CD1c-positive myeloid dendritic cell (primary cell): ENCODE results near the gene PCDHGC5.

Source experiments
- DNase-seq: peaks from one replicate; pipeline ENCODE4 v3.0.0-alpha.2; 2016; ENCODE audit errors: extremely low spot score

Gene PCDHGC5

DNA sequence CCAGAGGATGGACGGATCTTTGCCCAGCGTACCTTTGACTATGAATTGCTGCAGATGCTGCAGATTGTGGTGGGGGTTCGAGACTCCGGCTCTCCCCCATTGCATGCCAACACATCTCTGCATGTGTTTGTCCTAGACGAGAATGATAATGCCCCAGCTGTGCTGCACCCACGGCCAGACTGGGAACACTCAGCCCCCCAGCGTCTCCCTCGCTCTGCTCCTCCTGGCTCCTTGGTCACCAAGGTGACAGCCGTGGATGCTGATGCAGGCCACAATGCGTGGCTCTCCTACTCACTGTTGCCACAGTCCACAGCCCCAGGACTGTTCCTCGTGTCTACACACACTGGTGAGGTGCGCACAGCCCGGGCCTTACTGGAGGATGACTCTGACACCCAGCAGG is 1.9 kb downstream of the PCDHGC5 start:
- no peak for DNase-seq

DNA sequence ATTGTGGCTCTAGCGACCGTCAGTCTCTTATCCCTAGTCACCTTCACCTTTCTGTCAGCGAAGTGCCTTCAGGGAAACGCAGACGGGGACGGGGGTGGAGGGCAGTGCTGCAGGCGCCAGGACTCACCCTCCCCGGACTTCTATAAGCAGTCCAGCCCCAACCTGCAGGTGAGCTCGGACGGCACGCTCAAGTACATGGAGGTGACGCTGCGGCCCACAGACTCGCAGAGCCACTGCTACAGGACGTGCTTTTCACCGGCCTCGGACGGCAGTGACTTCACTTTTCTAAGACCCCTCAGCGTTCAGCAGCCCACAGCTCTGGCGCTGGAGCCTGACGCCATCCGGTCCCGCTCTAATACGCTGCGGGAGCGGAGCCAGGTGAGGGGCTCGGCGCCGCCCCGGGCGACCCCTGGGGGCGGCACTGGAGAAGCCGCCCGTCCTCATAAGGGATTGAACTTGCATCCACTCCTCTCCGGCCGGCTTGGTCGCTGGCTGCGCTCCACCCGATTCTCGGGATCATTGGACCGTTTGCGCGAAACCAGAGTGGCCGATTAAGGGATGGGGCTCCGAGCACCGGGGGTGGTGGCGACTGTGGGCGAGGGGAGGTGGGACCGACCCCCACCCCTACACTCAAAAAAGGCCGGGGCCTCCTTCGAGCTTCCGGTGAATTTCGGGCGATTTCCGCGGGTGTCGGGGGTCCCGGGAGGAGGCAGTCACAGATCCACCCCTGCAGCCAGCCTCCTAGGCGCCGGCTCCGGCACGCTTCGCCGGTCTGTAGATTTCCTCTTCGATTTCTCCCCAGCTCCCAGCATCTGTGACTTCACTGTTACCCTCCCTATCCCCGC is 2.7 kb downstream of the PCDHGC5 start:
- DNase-seq, result no peak

DNA sequence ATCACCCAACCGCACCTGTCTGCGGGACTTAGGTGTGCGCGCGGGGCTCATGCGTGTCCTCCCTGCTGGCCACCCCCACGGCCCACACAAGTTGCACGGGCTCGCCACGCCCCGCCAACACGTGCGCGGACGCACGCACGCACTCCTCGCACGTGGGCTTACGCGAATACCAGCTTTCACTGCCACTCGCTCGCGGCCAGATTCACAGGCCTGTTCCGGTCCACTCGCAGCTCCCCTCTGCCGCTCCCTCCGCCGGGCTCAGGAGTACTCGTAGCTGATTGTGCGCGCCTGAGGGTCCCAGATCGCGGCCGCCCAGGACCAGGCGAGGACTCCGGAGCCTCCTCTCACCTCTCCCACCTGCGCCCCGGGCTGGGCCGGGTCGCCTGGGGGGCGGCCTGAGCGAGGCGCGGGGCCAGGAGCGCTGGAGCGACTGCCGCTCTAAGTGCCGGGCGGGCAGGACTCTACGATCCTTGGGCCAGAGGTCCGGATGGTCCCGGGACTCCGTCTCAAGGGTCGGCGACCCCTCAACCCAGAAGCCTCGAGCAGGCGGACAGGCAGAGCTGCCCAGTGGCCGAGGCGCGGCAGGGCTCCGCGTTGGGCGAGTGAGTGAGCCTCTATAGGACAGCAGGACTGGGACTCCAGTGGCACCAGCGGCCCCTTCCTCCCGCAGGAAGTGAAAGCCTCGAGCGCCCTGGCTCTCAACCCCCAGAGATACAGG is 3.4 kb downstream of the PCDHGC5 start:
- peak; percentile 27 for DNase-seq

DNA sequence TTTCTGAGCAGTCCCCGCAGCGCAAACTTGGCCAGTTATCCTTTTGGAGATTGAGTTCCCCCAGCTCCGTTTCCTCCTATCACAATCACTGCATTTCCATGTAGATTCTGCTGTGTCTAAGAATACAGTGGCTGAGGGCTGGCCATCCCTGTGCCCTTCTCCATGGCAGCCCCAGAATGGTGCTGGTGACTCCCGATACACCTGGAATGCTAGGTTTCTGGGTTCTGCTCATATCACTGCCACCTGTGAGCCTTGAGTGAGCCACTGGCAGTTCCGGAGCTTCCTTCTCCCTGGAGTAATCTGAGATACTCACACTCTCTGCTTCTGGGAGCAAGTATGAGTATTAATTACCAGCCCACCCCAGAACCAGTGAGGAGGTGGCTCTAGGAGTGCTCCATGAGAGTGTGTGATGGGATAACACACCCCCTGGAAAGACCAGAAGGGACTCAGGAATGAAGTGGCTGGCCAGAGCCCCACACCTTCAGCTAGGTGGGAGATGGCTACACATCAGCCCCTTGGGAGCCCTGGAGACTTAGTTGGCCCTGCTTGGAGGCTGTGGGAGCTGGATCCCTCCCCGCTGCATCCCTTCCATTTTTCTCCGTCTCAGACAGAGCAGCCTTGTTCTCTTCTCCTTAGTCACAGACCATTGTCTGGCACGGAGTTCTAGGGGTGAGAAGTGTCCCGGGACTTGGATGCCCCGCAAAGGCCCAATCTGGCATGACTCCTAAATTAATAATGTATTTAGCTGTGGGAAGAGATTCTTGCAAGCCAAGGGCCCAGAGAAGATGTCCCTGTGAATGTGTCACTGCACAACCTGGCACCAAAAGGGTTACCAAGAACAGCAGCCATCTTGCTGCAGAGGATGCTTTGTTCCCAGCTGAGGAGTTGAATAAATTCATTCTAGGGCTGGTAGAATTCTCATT is 4.9 kb downstream of the PCDHGC5 start:
- no peak for DNase-seq

DNA sequence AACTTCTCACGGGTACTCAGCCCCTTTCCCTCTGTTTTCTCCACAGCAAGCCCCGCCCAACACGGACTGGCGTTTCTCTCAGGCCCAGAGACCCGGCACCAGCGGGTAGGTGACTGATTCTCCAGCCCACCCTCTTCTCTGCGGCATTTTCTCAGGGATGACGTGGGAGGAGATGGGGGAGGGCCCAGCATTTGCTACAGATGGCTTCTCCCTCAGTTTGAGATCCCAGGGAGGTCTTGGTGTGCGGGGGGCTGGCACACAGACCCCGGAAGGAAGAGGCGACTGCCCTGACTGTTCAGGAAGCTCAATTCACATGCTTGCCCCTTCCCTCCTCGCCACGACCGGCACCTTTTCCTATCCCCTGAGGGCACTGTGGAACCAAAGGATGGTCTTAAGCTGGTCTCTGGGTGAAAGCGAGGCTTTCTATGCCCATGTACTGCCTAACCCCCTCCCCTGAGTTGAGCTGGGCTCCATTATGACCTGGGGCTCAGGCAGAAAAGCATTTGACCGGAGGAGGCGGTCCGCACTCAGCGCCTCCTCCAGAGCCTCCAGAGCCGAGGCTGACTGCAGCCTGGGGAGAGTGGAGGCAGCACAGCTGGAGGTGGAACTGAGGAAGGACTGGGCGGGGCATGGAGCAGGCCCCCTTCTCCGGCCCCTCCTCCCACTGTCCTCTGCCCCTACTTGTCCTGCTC is 6.0 kb downstream of the PCDHGC5 start:
- DNase-seq, result no peak

DNA sequence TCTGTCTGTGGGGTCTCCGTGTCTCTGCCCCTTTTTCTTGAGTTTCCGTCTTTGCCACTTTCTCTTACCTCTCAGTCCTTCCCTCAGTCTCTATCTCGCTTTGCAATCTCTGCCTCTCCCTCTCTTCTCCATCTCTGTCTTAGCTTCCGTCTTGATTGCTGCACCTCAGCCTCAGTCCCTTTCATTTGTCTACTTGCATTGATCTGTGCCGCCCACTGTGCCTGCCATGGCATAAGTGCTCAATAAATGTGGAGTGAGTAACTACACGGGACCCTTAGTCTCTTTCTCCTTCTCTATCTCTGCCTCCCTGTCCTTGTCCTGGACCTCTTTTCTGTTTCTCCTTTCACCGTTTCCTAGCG is 6.6 kb downstream of the PCDHGC5 start:
- DNase-seq, result no peak

DNA sequence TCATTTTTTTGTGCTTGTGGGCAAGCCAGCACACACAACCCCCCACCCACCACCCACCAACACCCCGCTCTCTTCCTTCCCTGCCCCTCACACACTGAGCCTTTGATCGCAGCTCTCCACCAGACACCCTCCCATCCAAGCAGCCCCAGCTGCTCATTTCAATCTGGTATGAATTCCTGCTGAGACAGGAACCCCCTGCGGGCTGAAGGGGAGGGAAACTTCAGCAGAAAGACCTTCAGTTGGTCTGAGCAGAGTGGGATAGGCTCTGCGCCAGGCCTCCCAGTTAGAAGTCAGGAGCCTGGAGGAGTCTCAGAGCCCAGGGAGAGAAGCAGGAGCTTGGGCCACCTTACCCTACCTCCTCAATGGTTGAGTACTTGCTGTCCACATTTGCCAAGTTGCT is 7.2 kb downstream of the PCDHGC5 start:
- DNase-seq, result no peak

DNA sequence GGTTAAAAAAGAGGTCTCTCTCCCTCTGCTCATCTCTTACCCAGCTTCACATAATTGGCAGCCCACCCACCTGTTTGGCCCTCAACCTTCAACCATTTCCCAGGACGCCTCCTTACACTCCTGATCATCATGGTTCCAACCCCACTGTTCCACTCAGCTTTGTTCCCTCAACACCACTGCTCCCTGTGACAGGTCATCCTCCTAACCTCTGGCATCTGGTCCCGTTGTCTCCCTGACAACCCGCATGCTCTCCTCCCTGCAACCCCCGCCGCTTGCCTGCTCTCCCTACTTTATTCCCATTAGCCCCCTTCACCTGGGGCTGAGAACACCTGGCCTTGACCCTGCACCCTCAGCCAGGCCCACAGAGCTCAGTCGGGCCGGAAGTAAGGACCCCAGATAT is 12.9 kb downstream of the PCDHGC5 start:
- DNase-seq, result no peak

DNA sequence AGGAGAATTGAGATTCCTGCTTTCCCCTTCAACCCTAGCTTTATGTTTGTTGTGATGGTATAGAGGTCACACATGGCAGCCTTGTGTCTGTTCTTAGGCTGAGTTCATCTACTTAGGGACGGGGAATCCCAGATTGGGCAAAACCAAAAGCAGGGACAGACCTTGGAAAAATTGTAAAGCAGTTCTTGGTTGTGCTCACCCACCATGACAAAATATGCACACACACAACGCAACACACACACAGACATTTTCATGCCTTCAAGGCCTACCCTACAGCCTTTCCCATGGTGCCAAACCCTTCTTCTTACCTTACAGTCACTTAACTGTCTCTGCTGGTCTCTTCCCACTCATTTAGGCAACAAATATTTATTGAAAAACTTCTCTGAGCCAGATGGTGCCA is 14.8 kb downstream of the PCDHGC5 start:
- DNase-seq, result no peak

DNA sequence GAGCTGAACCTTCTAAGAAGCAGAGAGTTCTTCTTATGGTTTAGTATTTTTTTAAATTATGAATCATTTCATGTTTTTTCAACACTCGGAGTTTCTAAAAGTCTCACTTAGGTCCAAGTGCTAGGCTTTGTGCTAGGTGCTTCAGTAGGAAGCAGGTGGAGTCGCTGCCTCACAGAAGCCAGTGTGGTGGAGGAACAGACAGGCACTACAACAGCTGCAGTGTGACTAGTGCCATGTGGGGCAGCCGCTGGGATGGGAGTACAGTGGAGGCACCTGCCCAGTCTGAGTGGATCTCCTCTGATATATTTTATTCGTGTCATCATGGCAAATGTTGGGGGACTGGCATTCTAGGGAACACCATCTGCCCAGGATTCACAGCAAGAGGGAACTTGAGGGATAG is 15.3 kb downstream of the PCDHGC5 start:
- DNase-seq, result no peak

DNA sequence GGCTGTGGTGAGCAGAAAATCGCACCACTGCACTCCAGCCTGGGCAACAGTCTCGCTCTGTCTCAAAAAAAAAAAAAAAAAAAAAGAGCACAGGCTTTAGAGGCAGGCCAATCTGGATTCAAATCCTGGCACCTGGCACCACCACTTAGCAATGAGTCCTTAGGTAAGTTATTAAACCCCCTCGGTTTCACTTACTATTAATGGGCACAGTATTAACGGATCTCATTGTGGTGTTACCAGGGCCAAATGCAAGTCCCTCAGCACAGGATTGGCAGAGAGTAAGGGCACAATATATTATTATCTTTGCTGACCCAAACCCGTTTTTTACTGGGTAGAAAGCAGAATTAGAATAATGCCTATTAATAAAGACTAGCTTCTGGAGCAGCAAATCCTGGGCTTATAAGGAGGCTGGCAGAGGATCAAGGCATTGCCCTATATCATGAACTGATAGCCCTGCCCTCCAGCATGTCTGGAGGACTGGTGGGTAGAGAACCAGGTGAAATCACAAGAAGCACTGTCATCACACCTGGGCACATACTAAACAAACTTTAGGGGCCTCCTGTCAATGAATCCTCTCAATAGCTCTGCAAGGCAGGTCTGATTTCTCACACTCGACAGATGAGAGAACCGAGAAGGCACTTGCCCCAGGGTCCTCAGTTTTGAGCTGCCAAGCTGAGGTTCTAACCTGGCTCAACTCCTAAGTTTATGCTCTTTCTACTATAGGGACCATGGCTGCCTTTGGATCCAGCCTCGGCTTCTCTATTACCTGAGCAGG is 17.7 kb downstream of the PCDHGC5 start:
- no peak for DNase-seq

DNA sequence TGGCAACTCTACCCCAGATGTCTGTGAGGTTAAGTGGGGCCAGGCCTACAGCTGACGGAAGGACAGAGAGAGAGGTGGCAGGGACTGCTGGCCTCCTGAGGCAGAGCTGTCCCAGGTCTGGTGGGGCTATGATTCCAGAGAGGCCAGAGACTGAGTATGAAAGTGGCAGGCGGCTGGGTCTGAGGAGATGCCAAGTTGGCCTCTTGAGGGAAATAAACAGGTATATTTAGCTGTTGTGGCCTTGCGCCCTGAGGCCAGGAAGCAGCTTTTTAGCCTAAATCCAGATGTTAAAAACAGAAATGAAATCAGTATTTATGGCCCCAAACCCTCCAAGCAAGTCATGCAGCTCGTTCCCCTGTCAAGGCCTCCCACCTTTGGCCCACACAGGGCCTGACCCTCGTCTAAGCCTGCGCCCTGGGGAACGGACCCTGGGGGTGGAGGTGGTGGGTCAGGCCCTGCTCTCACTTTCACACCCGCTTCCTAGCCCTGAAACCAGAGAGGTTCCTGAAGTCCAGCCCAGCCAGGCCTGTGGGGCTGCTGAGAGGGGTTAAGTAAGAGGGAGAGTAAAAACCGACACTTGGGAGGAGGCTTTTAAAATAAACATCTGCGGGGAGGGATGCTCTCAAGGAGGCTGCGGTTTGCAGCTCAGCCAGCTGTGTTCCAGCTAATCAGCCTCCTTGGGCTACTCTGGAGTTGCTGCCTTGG is 18.7 kb downstream of the PCDHGC5 start:
- DNase-seq, result no peak

DNA sequence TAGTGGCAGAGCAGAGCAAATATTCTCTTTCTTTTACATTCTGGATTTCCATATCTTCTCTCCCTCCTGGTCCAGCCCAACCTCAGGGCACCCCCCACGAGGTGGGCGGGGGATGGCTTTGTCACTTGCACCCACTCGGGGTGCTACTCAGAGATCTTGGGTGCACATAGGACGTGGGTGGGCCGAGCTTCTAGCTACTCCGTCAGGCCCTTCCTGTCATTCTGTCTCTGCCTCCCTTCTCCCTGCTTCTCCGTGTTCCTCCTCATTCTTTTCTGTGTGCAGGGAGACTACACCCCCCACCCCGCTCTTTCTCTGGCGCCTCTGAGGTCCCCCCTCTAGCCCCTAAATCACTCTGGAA is 19.5 kb downstream of the PCDHGC5 start:
- DNase-seq, result peak; percentile 45

DNA sequence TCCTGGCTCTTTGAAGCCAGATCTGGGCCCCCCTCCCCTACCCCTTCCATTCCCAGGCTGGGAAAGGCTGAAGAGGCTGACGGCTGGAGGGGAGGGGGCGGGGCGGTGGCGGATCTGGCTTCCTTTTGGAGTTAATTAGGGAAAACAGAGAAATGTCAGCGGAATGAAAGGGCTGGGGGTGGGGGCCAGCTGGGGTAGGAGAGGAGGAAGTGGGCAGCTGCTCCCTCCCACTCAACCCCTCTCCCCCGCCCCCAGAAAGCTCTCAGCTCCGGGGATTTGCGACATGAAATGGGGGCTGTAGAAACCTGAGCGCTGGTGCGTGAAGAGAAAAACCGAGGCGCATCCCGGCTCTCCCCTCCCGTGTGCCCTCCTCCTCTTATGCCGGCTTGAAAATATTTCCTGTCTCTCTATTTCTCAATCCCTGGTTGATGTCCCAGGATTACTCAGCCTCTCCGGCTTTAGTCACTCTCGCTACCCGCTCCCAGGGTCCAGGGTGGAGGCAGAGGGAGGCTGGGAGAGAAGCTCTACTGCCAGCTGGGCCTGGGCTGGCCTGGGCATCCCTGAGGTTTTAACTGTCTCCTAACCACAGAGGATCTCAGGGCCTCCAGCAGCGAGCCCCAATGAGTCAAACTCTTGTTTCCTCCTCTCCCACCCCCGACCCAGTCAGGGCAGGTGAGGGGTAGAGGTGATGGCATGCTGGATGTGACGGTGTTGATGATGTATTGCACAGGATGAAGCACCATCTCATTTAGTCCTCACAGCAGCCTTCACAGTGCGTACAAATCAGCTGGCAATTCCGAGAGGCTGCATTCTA is 20.1 kb downstream of the PCDHGC5 start:
- DNase-seq, result peak; percentile 43

DNA sequence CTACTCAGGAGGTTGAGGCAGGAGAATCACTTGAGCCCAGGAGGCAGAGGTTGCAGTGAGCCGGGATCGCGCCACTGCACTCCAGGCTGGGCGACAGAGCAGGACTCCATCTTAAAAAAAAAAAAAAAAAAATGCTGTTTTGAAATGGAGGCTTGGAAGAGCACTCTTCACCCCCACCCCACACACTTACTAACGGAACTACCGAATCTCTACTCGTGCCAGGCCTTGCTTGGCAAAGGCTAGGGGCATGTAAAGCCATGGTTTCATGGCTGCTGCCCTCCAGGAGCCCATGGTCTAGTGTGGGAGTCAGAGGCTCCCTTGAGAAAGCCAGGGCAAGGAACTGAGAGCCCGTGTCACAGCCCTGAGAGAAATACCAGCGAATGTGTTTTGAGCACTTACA is 21.3 kb downstream of the PCDHGC5 start:
- DNase-seq, result no peak

DNA sequence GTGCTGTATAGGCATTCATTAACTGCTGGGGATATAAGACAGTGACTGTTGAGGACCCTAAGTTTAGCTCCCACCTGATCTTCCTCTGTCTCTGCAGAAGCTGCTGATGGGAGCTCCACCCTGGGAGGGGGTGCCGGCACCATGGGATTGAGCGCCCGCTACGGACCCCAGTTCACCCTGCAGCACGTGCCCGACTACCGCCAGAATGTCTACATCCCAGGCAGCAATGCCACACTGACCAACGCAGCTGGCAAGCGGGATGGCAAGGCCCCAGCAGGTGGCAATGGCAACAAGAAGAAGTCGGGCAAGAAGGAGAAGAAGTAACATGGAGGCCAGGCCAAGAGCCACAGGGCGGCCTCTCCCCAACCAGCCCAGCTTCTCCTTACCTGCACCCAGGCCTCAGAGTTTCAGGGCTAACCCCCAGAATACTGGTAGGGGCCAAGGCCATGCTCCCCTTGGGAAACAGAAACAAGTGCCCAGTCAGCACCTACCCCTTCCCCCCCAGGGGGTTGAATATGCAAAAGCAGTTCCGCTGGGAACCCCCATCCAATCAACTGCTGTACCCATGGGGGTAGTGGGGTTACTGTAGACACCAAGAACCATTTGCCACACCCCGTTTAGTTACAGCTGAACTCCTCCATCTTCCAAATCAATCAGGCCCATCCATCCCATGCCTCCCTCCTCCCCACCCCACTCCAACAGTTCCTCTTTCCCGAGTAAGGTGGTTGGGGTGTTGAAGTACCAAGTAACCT is 22.1 kb downstream of the PCDHGC5 start:
- no peak for DNase-seq

DNA sequence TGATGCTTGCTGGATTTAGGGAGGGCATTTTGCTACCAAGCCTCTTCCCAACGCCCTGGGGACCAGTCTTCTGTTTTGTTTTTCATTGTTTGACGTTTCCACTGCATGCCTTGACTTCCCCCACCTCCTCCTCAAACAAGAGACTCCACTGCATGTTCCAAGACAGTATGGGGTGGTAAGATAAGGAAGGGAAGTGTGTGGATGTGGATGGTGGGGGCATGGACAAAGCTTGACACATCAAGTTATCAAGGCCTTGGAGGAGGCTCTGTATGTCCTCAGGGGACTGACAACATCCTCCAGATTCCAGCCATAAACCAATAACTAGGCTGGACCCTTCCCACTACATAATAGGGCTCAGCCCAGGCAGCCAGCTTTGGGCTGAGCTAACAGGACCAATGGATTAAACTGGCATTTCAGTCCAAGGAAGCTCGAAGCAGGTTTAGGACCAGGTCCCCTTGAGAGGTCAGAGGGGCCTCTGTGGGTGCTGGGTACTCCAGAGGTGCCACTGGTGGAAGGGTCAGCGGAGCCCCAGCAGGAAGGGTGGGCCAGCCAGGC is 23.0 kb downstream of the PCDHGC5 start:
- DNase-seq, result no peak

DNA sequence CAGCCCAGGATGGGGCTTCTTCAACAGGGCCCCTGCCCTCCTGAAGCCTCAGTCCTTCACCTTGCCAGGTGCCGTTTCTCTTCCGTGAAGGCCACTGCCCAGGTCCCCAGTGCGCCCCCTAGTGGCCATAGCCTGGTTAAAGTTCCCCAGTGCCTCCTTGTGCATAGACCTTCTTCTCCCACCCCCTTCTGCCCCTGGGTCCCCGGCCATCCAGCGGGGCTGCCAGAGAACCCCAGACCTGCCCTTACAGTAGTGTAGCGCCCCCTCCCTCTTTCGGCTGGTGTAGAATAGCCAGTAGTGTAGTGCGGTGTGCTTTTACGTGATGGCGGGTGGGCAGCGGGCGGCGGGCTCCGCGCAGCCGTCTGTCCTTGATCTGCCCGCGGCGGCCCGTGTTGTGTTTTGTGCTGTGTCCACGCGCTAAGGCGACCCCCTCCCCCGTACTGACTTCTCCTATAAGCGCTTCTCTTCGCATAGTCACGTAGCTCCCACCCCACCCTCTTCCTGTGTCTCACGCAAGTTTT is 23.6 kb downstream of the PCDHGC5 start:
- DNase-seq, result peak; percentile 71
